ENCODE data around the gene DUSP28.

The DUSP28 gene

GRCh38 chr2:240588669-240589068 lies 28.5 kb downstream of the DUSP28 start:
- H3K4me3 ChIP-seq (ENCODE audit: low read length), result no peak overlapping the region
- no peak for TF ChIP-seq CTCF (IDR thresholded peaks at IDR 0.05; ENCODE audit: insufficient read depth, low read depth, low read length, missing control alignments)
- no peak for DNase-seq (ENCODE audit: low read depth)

GRCh38 chr2:240589375-240589774 lies 29.2 kb downstream of the DUSP28 start:
- no peak overlapping the region for H3K4me3 ChIP-seq (ENCODE audit: low read length)
- DNase-seq (ENCODE audit: low read depth), result no peak
- no peak for TF ChIP-seq CTCF (IDR thresholded peaks at IDR 0.05; ENCODE audit: insufficient read depth, low read depth, low read length, missing control alignments)

- no peak overlapping the region for H3K4me3 ChIP-seq (ENCODE audit: low read length)
- no peak for DNase-seq (ENCODE audit: low read depth)
- TF ChIP-seq CTCF (IDR thresholded peaks at IDR 0.05; ENCODE audit: insufficient read depth, low read depth, low read length, missing control alignments), result no peak
Measured at GRCh38 chr2:240589850-240590525, 29.8 kb downstream of the DUSP28 start.

- DNase-seq (ENCODE audit: low read depth), result no peak
- no peak overlapping the region for H3K4me3 ChIP-seq (ENCODE audit: low read length)
- TF ChIP-seq CTCF (IDR thresholded peaks at IDR 0.05; ENCODE audit: insufficient read depth, low read depth, low read length, missing control alignments), result no peak
Measured at GRCh38 chr2:240590681-240591111, 30.5 kb downstream of the DUSP28 start.

GRCh38 chr2:240591226-240591625 lies 31.1 kb downstream of the DUSP28 start:
- DNase-seq (ENCODE audit: low read depth), result no peak
- TF ChIP-seq CTCF (IDR thresholded peaks at IDR 0.05; ENCODE audit: insufficient read depth, low read depth, low read length, missing control alignments), result no peak
- H3K4me3 ChIP-seq (ENCODE audit: low read length), result no peak overlapping the region

- DNase-seq (ENCODE audit: low read depth), result no peak
- no peak for TF ChIP-seq CTCF (IDR thresholded peaks at IDR 0.05; ENCODE audit: insufficient read depth, low read depth, low read length, missing control alignments)
- H3K4me3 ChIP-seq (ENCODE audit: low read length), result no peak overlapping the region
Measured at GRCh38 chr2:240591784-240592183, 31.6 kb downstream of the DUSP28 start.
